ENCODE results near the gene ADH7.
"Not testable (repeated sequence)": the region's sequence is repeated elsewhere in the genome, so short reads cannot be mapped to it uniquely, and the experiment has no call there.

ADH7 gene

DNA sequence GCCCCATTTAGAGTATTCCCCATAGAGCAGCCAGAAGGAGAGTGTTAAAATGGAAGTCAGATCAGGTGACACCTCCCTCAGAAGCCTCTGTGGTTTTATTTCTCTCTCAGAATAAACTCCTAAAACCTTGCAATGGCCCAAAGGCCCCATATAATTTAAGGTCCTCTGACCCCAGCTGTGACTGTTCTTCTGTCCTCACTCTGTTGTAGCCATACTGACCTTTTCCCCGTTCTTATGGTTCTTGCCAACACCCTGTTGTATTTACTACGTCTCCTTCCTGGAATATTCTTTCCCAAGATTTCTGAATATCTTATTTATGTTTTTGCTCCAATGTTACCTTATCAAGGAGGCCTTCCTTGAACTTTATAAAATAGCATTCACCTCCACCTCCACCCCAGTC is 18.0 kb downstream of the ADH7 start:
- in situ Hi-C loops (cut with MboI; ENCODE audit: low sequenced_read_pairs), result no loop called here

GRCh38 chr4:99415762-99416161 is 19.4 kb downstream of the ADH7 start:
- in situ Hi-C loops (cut with MboI; ENCODE audit: low sequenced_read_pairs), result not testable (repeated sequence)

DNA sequence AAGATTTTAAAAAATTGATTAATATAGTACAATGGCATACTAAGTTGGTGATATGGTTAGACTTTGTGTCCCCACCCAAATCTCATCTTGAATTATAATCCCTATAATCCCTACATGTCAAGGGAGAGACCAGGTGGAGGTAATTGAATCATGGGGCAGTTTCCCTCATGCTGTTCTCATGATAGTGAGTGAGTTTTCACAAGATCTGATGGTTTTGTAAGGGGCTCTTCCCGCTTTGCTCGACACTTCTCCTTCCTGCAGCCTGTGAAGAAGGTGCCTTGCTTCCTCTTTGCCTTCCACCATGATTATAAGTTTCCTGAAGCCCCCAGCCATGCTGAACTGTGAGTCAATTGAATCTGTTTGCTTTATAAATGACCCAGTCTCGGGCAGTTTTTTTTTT is 20.2 kb downstream of the ADH7 start:
- in situ Hi-C loops (cut with MboI; ENCODE audit: low sequenced_read_pairs), result not testable (repeated sequence)

DNA sequence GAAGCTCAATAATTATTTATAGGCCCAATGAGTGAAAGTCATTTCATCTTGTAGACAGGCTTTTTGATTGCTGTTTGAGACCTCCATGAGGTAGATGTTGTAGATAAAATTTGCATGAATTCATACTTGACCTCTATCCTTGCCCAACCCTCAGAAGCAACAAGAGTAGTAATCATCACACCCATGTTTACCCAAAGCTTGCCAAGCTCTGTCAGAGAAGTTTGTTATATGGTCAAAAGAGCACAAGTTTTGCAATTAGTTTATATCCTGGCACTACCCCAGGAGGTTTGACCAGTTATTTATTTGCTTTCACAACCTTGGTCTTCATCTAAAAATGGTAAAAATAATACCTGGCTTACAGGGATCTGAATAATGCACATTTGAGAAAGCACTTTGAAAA is 20.7 kb downstream of the ADH7 start:
- in situ Hi-C loops (cut with MboI; ENCODE audit: low sequenced_read_pairs), result no loop called here

DNA sequence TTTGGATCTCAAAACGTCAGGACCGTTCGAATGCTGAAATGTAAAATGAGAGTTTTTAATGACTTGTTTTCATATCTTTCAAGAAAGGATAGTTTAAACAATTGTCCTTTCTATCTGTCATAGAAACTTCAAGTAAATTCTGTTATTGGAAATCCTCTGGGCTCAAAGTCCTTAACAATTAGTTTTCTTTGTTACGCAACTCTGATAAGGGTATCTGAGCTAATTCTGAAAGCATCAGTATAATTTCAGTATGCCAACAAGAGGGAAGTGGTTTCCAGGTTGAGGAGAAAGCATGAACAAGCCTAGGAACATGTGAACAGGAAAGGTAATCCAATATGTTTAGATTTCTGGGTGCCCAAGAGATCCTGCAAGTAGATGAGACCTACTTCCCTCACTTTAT is 22.0 kb downstream of the ADH7 start:
- in situ Hi-C loops (cut with MboI; ENCODE audit: low sequenced_read_pairs), result no loop called here

DNA sequence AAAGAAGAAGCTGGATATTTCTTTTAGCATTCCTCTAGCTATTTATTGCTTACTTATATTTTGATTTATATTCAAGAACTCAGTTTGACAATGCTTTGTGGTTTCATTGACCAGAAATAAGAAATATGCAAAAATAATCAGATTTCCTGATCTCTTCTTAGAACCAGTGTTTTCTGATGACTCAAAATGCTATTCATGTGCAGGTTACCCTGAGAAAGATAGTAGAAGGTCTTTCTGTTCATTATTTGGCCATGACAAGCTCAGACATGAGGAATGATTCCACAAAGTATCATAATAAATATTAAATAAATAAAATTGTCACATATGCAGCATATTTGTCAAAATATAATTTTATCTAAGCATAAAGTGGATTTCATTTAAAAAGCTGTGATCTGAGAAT is 24.1 kb downstream of the ADH7 start:
- in situ Hi-C loops (cut with MboI; ENCODE audit: low sequenced_read_pairs), result no loop called here

DNA sequence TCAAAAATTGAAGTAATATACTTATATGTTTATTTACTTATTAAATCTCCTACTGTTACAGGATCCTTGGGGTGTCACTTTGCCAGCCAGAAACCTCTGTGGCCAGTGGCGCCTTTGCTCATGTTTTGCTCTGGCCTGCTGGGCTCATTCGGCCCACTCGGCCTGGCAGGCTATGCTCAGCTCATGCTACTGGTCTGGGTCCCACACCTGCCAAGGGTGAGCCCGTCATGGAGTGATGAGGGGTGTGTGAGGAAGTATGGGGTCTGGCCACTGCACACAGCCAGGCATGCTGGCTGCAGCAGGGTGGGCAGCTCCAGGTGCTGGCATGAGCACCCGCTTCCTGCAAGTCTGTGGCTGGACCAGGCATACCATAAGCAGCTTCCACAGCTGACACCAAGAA is 25.1 kb downstream of the ADH7 start:
- in situ Hi-C loops (cut with MboI; ENCODE audit: low sequenced_read_pairs), result no loop called here

DNA sequence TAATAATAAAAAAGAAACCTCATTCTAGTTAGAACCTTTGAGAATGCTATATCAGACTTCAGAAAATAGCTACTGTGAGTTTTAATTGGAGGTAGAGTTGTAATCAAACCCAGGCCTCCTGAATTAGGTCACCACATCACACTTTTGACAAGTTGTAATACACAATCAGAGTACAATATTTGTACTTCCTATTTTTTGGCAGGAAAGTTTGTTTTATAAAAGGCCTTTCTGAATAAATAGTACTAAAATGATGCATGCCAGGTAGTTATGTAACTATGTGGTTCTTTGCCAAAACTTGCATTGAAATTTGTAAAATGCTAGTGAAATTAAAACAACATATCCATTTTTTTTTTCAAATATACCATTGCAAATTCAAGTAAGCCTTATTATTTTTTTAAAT is 26.8 kb downstream of the ADH7 start:
- in situ Hi-C loops (cut with MboI; ENCODE audit: low sequenced_read_pairs), result no loop called here

DNA sequence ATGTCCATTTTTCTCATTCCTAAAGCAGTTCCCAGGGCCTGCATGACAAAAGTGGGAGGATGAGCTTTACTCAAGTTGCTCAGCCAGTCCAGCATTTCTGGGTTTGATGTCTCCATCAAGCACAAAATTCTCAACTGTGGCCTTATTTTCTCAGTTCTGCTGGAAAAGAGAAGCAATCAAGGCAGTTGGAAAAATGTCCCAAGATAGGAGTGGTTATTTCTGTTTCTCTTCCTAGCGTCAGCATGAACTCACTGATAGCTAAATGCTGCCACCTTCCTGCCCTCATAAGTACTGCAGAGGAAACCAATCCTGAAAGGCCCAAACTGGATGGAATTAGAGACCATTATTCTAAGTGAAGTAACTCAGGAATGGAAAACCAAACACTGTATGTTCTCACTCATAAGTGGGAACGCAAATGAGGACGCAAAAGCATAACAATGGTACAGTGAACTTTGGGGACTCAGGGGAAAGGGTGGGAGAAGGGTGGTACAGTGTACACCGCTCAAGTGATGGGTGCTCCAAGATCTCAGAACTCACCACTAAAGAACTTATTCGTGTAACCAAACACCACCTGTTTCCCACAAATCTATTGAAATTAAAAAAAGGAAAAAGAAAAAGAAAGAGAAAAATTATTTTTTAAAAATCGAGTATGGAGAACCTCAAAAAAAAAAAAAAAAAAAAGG is 29.6 kb downstream of the ADH7 start:
- in situ Hi-C loops (cut with MboI; ENCODE audit: low sequenced_read_pairs), result no loop called here

GRCh38 chr4:99404595-99405287 is 30.4 kb downstream of the ADH7 start:
- in situ Hi-C loops (cut with MboI; ENCODE audit: low sequenced_read_pairs), result no loop called here

DNA sequence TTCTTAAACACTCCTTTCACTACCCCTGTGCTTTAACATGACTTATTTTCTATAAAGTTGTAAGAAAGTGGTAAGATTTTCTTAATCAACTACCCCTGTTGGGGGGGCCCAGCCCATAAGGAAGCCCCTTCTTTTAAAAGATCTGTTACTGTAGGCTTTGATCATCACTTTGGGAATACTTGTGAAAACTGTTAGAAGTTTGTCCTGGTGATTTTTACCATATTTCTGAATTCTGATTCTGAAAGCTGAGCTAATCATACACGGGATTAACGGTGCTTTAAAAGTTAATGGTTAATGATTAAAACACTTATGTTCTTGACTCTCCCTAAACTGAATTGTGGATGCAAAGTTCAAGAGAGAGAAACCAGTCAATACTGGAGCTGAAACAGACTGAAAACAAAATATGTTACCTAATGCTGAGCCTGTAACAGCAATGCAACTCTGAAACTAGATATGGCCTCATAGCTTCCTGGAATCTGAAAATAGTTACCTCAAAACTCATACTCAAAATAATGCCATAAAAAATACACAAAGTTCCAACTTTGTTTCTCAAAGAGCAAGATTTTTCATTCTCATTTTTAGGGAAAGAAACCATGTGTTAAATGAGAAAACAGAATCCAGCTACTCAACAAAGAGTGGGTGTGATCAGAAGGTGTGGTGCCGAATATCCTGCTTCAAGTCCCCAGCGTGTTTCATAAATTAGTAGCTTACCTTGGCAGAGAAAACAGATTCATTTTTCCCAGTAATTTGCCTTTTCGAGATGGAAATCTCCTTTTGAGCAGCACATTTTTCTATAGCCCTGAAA is 31.6 kb downstream of the ADH7 start:
- in situ Hi-C loops (cut with MboI; ENCODE audit: low sequenced_read_pairs), result no loop called here

GRCh38 chr4:99402765-99403164 is 32.4 kb downstream of the ADH7 start:
- in situ Hi-C loops (cut with MboI; ENCODE audit: low sequenced_read_pairs), result no loop called here

DNA sequence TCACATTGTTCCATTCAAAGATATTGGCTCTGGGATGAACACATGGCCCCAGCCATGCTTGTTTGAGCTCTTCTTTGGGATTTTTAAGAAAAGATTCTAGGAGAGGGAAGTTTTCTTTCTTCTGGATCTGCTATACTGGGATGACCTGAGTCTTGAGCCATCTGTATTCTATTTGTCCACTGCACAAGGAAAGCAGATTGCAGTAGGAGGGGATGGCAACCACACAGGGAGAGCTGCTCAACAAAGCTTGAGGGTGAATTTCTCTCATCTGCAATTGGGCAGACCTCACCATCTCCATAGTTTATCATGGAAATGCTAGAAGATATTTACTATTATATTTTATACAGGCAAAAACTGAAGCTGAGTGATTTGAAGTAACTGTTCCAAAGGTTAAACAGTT is 34.3 kb downstream of the ADH7 start:
- in situ Hi-C loops (cut with MboI; ENCODE audit: low sequenced_read_pairs), result no loop called here

DNA sequence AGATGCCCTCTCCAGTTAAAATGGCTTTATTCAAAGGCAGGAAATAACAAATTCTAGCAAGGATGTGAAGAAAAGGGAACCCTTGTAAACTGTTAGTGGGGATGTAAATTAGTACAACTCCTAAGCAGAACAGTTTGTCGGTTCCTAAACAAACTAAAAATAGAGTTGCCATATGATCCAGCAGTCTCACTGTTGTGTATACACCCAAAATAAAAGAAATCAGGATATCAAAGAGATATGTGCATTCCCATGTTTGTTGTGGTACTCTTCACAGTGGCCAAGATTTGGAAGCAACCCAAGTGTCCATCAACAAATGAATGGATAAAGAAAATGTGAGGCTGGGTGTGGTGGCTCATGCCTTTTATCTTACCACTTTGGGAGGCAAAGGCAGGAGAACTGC is 36.1 kb downstream of the ADH7 start:
- in situ Hi-C loops (cut with MboI; ENCODE audit: low sequenced_read_pairs), result no loop called here

DNA sequence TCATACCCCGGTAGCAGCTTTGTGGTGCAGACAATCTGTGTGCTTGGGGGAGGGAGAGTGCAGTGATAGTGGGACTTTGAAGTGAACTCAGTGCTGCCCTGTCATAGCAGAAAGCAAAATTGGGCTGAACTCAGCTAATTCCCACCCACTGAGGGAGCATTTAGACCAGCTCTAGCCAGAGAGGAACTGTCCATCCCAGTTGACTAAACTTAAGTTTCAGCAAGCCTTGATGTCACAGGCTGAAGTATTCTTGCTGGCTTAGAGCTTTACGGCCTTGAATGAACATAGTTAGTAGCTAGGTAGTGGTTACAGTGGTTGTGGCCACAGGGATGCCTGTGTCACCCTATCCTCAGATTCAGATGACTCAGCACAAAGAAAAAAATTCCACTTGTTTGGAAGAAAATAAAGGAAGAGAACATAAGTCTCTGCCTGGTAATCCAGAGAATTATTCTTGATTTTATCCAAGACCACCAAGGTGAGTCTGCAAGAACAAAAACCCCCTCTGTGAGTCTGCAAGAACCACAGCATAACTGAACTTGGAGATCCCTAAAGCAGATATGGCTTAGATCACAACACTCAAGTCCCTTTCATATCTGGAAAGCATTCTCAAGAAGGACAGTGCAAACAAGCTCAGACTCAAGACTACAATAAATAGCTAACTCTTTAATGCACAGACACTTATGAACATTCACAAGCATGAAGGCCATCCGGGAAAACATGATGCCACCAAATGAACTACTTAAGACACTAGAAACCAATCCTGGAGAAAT is 39.4 kb downstream of the ADH7 start:
- in situ Hi-C loops (cut with MboI; ENCODE audit: low sequenced_read_pairs), result no loop called here

DNA sequence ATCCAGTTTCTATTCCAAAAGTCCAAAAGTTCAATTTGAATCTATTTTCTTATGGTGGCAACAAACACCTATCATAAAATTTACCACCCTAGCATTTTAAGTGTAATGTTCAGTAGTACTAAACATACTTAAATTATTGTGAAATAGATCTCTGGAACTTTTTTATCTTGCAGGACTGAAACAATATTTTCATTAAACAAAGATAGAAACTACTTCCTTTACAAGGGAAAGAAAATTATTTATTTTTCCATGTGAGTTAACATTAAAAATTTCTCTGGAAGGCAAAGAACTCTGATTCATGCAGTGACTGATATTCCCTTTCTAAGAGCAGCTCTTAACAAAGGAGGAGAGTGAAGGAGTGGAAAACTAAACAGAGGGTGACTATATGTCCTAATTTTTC is 40.2 kb downstream of the ADH7 start:
- in situ Hi-C loops (cut with MboI; ENCODE audit: low sequenced_read_pairs), result no loop called here

- in situ Hi-C loops (cut with MboI; ENCODE audit: low sequenced_read_pairs), result no loop called here
These were observed 45.1 kb downstream of the ADH7 start for GRCh38 chr4:99390055-99390454.

DNA sequence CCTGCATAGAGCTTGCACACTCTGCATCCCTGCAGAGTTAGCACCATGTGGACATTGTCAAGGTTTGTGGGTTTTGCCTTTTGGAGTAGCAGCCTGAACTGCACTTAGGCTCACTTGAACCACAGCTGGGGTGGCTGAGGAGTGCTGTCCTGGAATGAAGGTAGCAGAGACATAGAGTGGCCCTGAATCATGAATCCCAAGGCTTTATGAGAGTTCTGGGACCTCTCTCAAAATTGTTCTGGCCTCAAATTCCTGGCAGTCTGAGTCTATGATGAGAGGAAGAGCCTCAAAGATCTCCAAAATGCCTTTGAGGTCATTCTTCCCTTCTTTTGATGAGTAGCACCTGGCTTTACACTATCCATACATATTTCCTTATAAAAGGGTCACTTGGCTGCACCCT is 45.5 kb downstream of the ADH7 start:
- in situ Hi-C loops (cut with MboI; ENCODE audit: low sequenced_read_pairs), result no loop called here

DNA sequence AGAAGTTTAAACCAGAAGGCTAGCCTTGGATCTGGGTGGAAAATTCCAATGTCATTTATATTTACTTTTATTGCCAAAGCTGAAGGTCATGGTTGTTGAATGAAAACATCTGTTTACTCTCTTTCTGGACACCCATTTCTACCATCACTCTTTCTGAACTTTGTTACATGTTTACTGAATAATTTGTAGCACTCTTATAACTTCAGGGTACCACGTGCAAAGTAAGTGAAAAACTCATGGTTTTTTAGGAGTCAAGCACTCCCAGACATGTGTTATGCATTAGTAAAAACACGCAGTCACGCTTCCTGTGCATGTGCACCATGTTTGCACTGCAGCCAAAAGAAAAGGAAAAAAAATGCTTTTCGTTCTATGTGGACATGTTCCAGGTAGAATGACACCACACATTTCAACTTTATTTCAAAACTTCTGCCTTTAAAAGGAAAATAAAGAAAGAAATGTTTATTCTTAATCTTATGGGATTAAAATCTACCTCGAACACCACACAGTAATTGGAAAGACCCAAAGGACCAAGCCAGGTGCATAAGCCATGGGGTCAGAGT is 51.2 kb downstream of the ADH7 start:
- in situ Hi-C loops (cut with MboI; ENCODE audit: low sequenced_read_pairs), result no loop called here

DNA sequence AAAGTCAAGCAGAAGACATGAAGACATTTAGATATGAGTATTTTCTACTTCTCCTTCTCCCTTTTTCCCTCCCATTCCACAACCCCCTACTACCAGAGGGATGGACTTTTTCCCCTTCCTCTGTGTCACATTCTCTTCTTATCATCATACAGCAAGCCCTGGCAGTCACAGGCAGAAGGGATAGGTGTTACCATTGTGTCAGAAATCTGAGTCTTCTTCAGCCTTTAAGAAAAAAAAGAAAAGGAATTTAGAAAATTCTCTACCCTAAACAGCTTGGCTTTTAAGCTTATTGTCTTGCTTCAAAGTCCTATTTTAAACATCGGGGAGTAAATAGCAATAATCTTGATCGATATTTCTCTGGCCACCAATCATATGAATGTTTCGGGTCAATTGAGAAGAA is 51.7 kb downstream of the ADH7 start:
- in situ Hi-C loops (cut with MboI; ENCODE audit: low sequenced_read_pairs), result no loop called here

DNA sequence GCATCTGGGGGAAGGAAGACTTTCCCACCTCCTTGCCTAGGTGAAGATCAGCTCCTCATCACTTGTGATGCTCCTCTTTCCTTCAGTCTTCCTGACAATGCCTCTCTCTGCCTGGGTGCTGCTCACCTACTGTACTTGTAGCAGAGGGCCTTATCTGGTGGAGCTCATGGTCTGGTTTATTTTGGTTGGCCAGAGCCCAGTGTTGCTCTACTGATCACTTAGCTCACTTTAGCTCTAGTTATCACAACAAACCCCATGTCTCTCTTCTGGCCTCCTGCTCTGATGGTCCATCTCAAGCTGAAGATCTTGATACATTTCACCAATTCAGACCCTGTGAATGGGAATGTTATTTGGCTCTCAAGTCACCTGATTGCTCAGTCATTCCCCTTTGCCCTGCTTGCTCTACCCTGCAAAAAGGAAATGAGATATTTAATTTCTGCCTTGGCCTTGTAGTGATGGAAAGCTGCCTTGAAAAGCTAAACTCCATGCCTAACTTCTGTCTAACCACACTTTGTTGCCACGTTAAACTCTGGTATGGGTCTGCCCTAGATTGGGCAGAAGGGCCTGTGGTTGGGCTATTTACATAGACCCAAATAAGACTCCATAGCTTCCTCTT is 52.3 kb downstream of the ADH7 start:
- in situ Hi-C loops (cut with MboI; ENCODE audit: low sequenced_read_pairs), result no loop called here

Data from hTERT RPE-1 (cell line).